COLO668 (cell line): ENCODE data around the gene CBLC.
A peak's percentile ranks its signal among the peaks of the same experiment; 100 is the strongest.
"Not testable (repeated sequence)": the region's sequence is repeated elsewhere in the genome, so short reads cannot be mapped to it uniquely, and the experiment has no call there.

Source experiments
- DNase-seq: peaks from one replicate; lab custom pipeline; 2025; ENCODE audit not compliant: unreplicated experiment; lab: John Stamatoyannopoulos, UW

CBLC gene

GRCh38 chr19:44759083-44759804, 18.4 kb upstream of the CBLC start:
- no peak for DNase-seq

- DNase-seq: no peak
Measured at GRCh38 chr19:44762038-44762437, 15.7 kb upstream of the CBLC start.

GRCh38 chr19:44765033-44765948, 12.4 kb upstream of the CBLC start:
- DNase-seq: no peak

GRCh38 chr19:44765949-44766335, 11.7 kb upstream of the CBLC start:
- DNase-seq: no peak

- DNase-seq: no peak
Measured at GRCh38 chr19:44767295-44768180, 10.2 kb upstream of the CBLC start.

GRCh38 chr19:44770550-44771257, 7.0 kb upstream of the CBLC start:
- peak; percentile 94 for DNase-seq

GRCh38 chr19:44772144-44772543, 5.5 kb upstream of the CBLC start:
- not testable (repeated sequence) for DNase-seq

- no peak for DNase-seq
Measured at GRCh38 chr19:44772959-44773358, 4.7 kb upstream of the CBLC start.

- DNase-seq: no peak
Measured at GRCh38 chr19:44775676-44776240, 1.9 kb upstream of the CBLC start.

GRCh38 chr19:44776402-44777096, 1.1 kb upstream of the CBLC start:
- no peak for DNase-seq

- DNase-seq: no peak
Measured at GRCh38 chr19:44779150-44779549, 1.5 kb downstream of the CBLC start.

- DNase-seq: not testable (repeated sequence)
Measured at GRCh38 chr19:44781694-44782093, 4.0 kb downstream of the CBLC start.

- DNase-seq: no peak
Measured at GRCh38 chr19:44782729-44783128, 5.0 kb downstream of the CBLC start.

- DNase-seq: no peak
Measured at GRCh38 chr19:44783545-44783944, 5.9 kb downstream of the CBLC start.

GRCh38 chr19:44785271-44785670, 7.6 kb downstream of the CBLC start:
- no peak for DNase-seq

GRCh38 chr19:44785993-44786392, 8.3 kb downstream of the CBLC start:
- DNase-seq: no peak

- DNase-seq: no peak
Measured at GRCh38 chr19:44788971-44789370, 11.3 kb downstream of the CBLC start.

- DNase-seq: no peak
Measured at GRCh38 chr19:44789943-44790483, 12.3 kb downstream of the CBLC start.

GRCh38 chr19:44792281-44792680, 14.6 kb downstream of the CBLC start:
- peak; percentile 89 for DNase-seq
